ENCODE results near the gene PDIK1L.

Gene PDIK1L

GRCh38 chr1:26121854-26122773, 10.5 kb downstream of the PDIK1L start:
- H3K4me3 ChIP-seq (replicated peaks; ENCODE audit: low read depth, low read length) = no peak overlapping the region
- DNase-seq (ENCODE audit: extremely low read depth, low read depth) = no peak
- TF ChIP-seq CTCF (IDR thresholded peaks at IDR 0.05; ENCODE audit: low read depth, low read length, missing control alignments) = no peak

- no peak for DNase-seq (ENCODE audit: extremely low read depth, low read depth)
- H3K4me3 ChIP-seq (replicated peaks; ENCODE audit: low read depth, low read length) = no peak overlapping the region
Measured at GRCh38 chr1:26122988-26123973, 11.7 kb downstream of the PDIK1L start.

GRCh38 chr1:26124418-26125331, 13.1 kb downstream of the PDIK1L start:
- no peak overlapping the region for H3K4me3 ChIP-seq (replicated peaks; ENCODE audit: low read depth, low read length)
- no peak for DNase-seq (ENCODE audit: extremely low read depth, low read depth)
- TF ChIP-seq CTCF (IDR thresholded peaks at IDR 0.05; ENCODE audit: low read depth, low read length, missing control alignments) = no peak

More at GRCh38 chr1:26122988-26123973, 11.7 kb downstream of the PDIK1L start:
- TF ChIP-seq CTCF (IDR thresholded peaks at IDR 0.05; ENCODE audit: low read depth, low read length, missing control alignments) = no peak

- no peak overlapping the region for H3K4me3 ChIP-seq (replicated peaks; ENCODE audit: low read depth, low read length)
- no peak for TF ChIP-seq CTCF (IDR thresholded peaks at IDR 0.05; ENCODE audit: low read depth, low read length, missing control alignments)
Measured at GRCh38 chr1:26125382-26125781, 13.8 kb downstream of the PDIK1L start.

GRCh38 chr1:26125946-26126320, 14.3 kb downstream of the PDIK1L start:
- TF ChIP-seq CTCF (IDR thresholded peaks at IDR 0.05; ENCODE audit: low read depth, low read length, missing control alignments) = no peak
- no peak for DNase-seq (ENCODE audit: extremely low read depth, low read depth)
- H3K4me3 ChIP-seq (replicated peaks; ENCODE audit: low read depth, low read length) = no peak overlapping the region

More at GRCh38 chr1:26125382-26125781, 13.8 kb downstream of the PDIK1L start:
- DNase-seq (ENCODE audit: extremely low read depth, low read depth) = no peak
